ENCODE results near the gene LRRC8B. TPM values are rescaled to one million over a fixed set of nuclear protein-coding genes. Genes with fewer than 3 reads are reported as not detected.

Gene LRRC8B
- total and polyA plus RNA-seq, 2 donors from 2014 or later, result 2.4 to 15.1 TPM

- DNase-seq, result no peak
- intact Hi-C loops (cut with DNase I), result no loop called here
- no peak for FAIRE-seq
These were observed 7.0 kb downstream of the LRRC8B start for GRCh38 chr1:89531480-89532139.

GRCh38 chr1:89532228-89532627, 7.6 kb downstream of the LRRC8B start:
- no peak overlapping the region for H3K4me3 ChIP-seq (ENCODE audit: low read length in 3 of 3)
- no peak overlapping the region for H3K27ac ChIP-seq (ENCODE audit: low read depth in 2 of 2, low read length in 2 of 2)
- no peak for DNase-seq
- no peak for TF ChIP-seq CTCF (IDR thresholded peaks at IDR 0.05; ENCODE audit: borderline replicate concordance, extremely low read depth, insufficient read depth)
- intact Hi-C loops (cut with DNase I), result no loop called here
- no peak for FAIRE-seq
- peaks cover 0 to 2% (median 0%) of the 10 kb centered on the region in 3 donors for H3K4me1 ChIP-seq (ENCODE audit: control insufficient read depth in 2 of 3, insufficient read depth in 2 of 3, low read depth in 1 of 3, low read length in 3 of 3)
- H3K9me3 ChIP-seq (ENCODE audit: control insufficient read depth in 2 of 3, insufficient read depth in 1 of 3, low read length in 3 of 3), result no peaks in the 10 kb centered on the region
- peaks cover 0 to 4% (median 0%) of the 10 kb centered on the region in 3 donors for H3K36me3 ChIP-seq (ENCODE audit: control insufficient read depth in 2 of 3, insufficient read depth in 3 of 3, low read length in 3 of 3)
- H3K27me3 ChIP-seq (ENCODE audit: control insufficient read depth, insufficient read depth, low read length), result no peaks in the 10 kb centered on the region
- H3K9ac ChIP-seq (ENCODE audit: low read length in 3 of 3), result no peak overlapping the region

More at GRCh38 chr1:89531480-89532139, 7.0 kb downstream of the LRRC8B start:
- TF ChIP-seq CTCF (IDR thresholded peaks at IDR 0.05; ENCODE audit: borderline replicate concordance, extremely low read depth, insufficient read depth), result no peak
- H3K27me3 ChIP-seq (ENCODE audit: control insufficient read depth, insufficient read depth, low read length), result no peaks in the 10 kb centered on the region
- no peak overlapping the region for H3K9ac ChIP-seq (ENCODE audit: low read length in 3 of 3)
- no peak overlapping the region for H3K4me3 ChIP-seq (ENCODE audit: low read length in 3 of 3)
- H3K27ac ChIP-seq (ENCODE audit: low read depth in 2 of 2, low read length in 2 of 2), result no peak overlapping the region
- H3K36me3 ChIP-seq (ENCODE audit: control insufficient read depth in 2 of 3, insufficient read depth in 3 of 3, low read length in 3 of 3), result peaks cover 0 to 4% (median 0%) of the 10 kb centered on the region in 3 donors
- H3K4me1 ChIP-seq (ENCODE audit: control insufficient read depth in 2 of 3, insufficient read depth in 2 of 3, low read depth in 1 of 3, low read length in 3 of 3), result peaks cover 0 to 2% (median 0%) of the 10 kb centered on the region in 3 donors
- no peaks in the 10 kb centered on the region for H3K9me3 ChIP-seq (ENCODE audit: control insufficient read depth in 2 of 3, insufficient read depth in 1 of 3, low read length in 3 of 3)

GRCh38 chr1:89532866-89533265, 8.2 kb downstream of the LRRC8B start:
- no peak for TF ChIP-seq CTCF (IDR thresholded peaks at IDR 0.05; ENCODE audit: borderline replicate concordance, extremely low read depth, insufficient read depth)
- H3K9ac ChIP-seq (ENCODE audit: low read length in 3 of 3), result no peak overlapping the region
- H3K9me3 ChIP-seq (ENCODE audit: control insufficient read depth in 2 of 3, insufficient read depth in 1 of 3, low read length in 3 of 3), result no peaks in the 10 kb centered on the region
- FAIRE-seq (no peak), DNase-seq (no peak)
- no peak overlapping the region for H3K27ac ChIP-seq (ENCODE audit: low read depth in 2 of 2, low read length in 2 of 2)
- no peak overlapping the region for H3K4me3 ChIP-seq (ENCODE audit: low read length in 3 of 3)
- intact Hi-C loops (cut with DNase I), result no loop called here
- H3K4me1 ChIP-seq (ENCODE audit: control insufficient read depth in 2 of 3, insufficient read depth in 2 of 3, low read depth in 1 of 3, low read length in 3 of 3), result no peaks in the 10 kb centered on the region
- peaks cover 0 to 4% (median 0%) of the 10 kb centered on the region in 3 donors for H3K36me3 ChIP-seq (ENCODE audit: control insufficient read depth in 2 of 3, insufficient read depth in 3 of 3, low read length in 3 of 3)
- no peaks in the 10 kb centered on the region for H3K27me3 ChIP-seq (ENCODE audit: control insufficient read depth, insufficient read depth, low read length)

Data from kidney (tissue), 14 donors.